Stomach (tissue), 4 donors: ENCODE measurements around the gene SMC1B.

Experiments used
- CTCF ChIP-seq, 7 experiments: fragments of 450-650 bp in 4 of 7; fragments of 200-600 bp in 3 of 7; sonication (generic) in 3 of 7; IDR thresholded peaks; one replicate each; pipeline ENCODE4 v1.5.1; 2016 to 2019; ENCODE audit warnings: antibody characterized with exemption in 7 of 7, control low read depth in 2 of 7, mild to moderate bottlenecking in 1 of 7
- POLR2AphosphoS5 ChIP-seq, 3 donors: sonication (generic); formaldehyde crosslinking; IDR thresholded peaks; one replicate each; pipeline ENCODE4 v1.6.1; 2016; ENCODE audit warnings: antibody characterized with exemption in 3 of 3

GRCh38 chr22:45296628-45297297 lies 116.6 kb downstream of the SMC1B start:
- no peak for TF ChIP-seq CTCF (IDR thresholded peaks at IDR 0.05)
- TF ChIP-seq POLR2AphosphoS5 (IDR thresholded peaks at IDR 0.05), result no peak
